T-helper 1 cell treated with Interleukin-12 subunit alpha and Interleukin-12 subunit beta and Interleukin-4 antibody, amounts not matched to agents 30 μg/mL and 1 μg/mL, for 36 hours (primary cell): ENCODE measurements around the gene RXFP4.
"Not testable (repeated sequence)": the region's sequence is repeated elsewhere in the genome, so short reads cannot be mapped to it uniquely, and the experiment has no call there.

Experiments
- H3K27ac Mint-ChIP-seq: one replicate; pipeline ENCODE4 v1.8.0; 2021; ENCODE audit warnings: mild to moderate bottlenecking, mixed read lengths
- H3K27me3 Mint-ChIP-seq: one replicate; pipeline ENCODE4 v1.8.0; 2021; ENCODE audit warnings: low read depth, mixed read lengths
- H3K36me3 Mint-ChIP-seq: one replicate; pipeline ENCODE4 v1.8.0; 2021; ENCODE audit warnings: low read depth, mixed read lengths
- H3K4me1 Mint-ChIP-seq: one replicate; pipeline ENCODE4 v1.8.0; 2021; ENCODE audit warnings: low read depth, mixed read lengths
- H3K4me3 Mint-ChIP-seq: one replicate; pipeline ENCODE4 v1.8.0; 2021; ENCODE audit warnings: mild to moderate bottlenecking, moderate library complexity, mixed read lengths
- H3K9me3 Mint-ChIP-seq: one replicate; pipeline ENCODE4 v1.8.0; 2021; ENCODE audit warnings: mixed read lengths

Gene RXFP4, protein sequence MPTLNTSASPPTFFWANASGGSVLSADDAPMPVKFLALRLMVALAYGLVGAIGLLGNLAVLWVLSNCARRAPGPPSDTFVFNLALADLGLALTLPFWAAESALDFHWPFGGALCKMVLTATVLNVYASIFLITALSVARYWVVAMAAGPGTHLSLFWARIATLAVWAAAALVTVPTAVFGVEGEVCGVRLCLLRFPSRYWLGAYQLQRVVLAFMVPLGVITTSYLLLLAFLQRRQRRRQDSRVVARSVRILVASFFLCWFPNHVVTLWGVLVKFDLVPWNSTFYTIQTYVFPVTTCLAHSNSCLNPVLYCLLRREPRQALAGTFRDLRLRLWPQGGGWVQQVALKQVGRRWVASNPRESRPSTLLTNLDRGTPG

DNA sequence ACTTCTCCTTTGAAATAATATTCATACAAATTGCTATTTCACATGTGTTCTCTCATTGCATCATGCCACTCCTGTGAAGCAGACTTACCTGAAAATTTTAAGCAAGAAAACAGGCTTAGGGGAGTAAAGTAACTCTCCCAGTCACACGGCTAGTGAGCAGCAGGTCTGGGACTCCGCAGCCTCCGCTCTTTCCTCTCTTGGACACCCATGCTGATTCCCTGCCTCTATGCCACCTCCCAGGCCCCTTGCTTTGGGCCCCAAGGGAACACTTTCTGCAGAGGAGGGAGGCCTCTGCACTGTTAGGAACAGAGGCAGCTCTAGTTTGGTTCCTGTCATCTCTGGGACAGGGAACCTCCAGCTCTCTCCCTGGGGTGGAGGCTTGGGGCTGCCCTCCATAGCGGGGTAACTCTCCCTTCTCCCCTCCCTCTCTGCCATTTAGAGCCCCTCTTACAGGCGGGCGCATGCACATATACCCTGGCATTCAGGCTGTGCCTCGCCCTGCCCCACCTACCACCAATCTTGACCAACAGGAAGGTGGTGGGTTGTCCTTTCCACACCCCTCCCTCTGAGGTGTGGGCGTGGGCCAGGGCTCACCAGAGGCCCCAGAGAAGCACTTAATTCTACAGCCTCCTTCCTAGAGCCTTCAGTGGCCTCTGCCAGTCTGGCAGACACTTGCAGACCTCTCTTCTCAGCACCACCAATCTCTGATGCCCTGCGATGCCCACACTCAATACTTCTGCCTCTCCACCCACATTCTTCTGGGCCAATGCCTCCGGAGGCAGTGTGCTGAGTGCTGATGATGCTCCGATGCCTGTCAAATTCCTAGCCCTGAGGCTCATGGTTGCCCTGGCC, at the start of gene RXFP4:
Gene RXFP4, plus strand, starts transcription at position 646 of the 852 bp plus-strand sequence. Its CDS starts 72 bp downstream, at position 718.
- H3K9me3 Mint-ChIP-seq: no peaks in the 10 kb centered on the region
- H3K4me3 Mint-ChIP-seq: peak within 1 kb of the TSS; percentile 56
- no peaks in the 10 kb centered on the region for H3K27me3 Mint-ChIP-seq
- peaks cover 12% of the 10 kb centered on the region for H3K36me3 Mint-ChIP-seq
- H3K4me1 Mint-ChIP-seq: peaks cover 48% of the 10 kb centered on the region
- H3K27ac Mint-ChIP-seq: peak within 1 kb of the TSS; percentile 94

DNA sequence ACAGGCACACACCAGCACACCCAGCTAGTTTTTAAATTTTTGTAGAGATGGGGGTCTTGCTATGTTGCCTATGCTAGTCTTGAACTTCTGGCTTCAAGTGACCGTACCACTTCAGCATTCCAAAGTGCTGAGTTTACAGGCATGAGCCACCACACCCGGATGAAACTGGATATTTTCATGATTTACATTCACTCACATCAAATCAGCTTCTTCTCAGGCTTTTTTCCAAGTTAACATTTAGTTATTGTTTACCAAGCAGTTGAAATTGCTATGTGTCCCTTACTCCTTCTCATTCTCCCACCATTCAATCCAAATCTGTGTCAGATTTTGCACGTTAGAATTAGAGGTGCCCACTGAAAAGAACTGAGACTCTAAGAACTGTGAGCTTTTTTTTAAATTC, 48.6 kb upstream of the RXFP4 start:
- Mint-ChIP-seq H3K4me1 (peaks cover 12% of the 10 kb centered on the region), H3K36me3 (peaks cover 8% of the 10 kb centered on the region), H3K27ac (peak overlapping the region; percentile 73), H3K9me3 (no peaks in the 10 kb centered on the region), H3K4me3 (no peak overlapping the region), H3K27me3 (no peaks in the 10 kb centered on the region)

DNA sequence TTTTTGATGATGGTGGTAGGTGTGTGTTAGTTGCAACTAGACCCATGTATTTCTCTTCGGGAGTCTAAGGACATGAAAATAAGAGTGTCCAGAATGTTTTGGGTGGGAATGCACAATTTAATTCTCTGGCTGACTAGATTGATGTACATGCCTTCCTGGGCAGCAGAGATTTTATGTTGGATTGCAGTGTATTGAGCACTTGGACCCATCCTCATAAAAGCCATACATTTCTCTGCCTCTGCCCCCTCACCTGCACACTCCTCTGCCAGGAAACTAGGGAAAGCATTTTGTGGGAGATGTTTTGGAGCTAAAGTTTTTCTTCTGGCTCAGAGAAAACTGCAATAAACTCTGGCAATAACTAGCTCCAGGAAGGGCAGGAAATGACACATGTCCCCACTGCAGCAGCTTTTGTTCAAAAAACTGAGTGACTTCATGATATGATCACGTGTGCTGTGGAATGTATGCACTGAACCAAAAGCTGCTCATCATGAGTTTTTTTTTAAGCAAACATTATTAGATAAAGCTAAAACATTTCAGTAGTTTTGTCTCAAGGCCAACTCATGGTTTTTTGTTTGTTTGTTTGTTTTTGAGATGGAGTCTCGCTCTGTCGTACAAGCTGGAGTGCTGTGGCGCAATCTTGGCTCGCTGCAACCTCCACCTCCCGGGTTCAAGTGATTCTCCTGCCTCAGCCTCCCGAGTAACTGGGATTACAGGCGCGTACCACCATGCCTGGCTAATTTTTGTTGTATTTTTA, 47.9 kb upstream of the RXFP4 start:
- no peaks in the 10 kb centered on the region for H3K27me3 Mint-ChIP-seq
- no peak overlapping the region for H3K4me3 Mint-ChIP-seq
- peak overlapping the region; percentile 73 for H3K27ac Mint-ChIP-seq

DNA sequence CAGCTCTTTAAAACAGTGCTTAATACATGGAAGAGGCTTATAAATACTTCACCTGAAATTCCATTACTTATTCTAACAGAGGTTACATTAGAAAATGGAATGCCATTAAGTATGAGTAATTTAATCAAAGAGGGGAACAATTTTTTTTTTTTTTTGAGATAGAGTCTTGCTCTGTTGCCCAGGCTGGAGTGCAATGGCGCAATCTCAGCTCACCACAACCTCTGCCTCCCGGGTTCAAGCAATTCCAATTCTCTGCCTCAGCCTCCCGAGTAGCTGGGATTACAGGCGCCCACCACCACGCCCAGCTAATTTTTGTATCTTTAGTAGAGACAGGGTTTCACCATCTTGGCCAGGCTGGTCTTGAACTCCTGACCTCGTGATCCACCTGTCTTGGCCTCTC, 45.8 kb upstream of the RXFP4 start:
- H3K4me3 Mint-ChIP-seq, H3K9me3 Mint-ChIP-seq, H3K27ac Mint-ChIP-seq, H3K27me3 Mint-ChIP-seq: not testable (repeated sequence)
- H3K36me3 Mint-ChIP-seq: peaks cover 27% of the 10 kb centered on the region
- peaks cover 17% of the 10 kb centered on the region for H3K4me1 Mint-ChIP-seq

More for the DNA sequence above, 47.9 kb upstream of the RXFP4 start:
- H3K9me3 Mint-ChIP-seq: no peaks in the 10 kb centered on the region
- H3K4me1 Mint-ChIP-seq: peaks cover 14% of the 10 kb centered on the region
- H3K36me3 Mint-ChIP-seq: peaks cover 10% of the 10 kb centered on the region

DNA sequence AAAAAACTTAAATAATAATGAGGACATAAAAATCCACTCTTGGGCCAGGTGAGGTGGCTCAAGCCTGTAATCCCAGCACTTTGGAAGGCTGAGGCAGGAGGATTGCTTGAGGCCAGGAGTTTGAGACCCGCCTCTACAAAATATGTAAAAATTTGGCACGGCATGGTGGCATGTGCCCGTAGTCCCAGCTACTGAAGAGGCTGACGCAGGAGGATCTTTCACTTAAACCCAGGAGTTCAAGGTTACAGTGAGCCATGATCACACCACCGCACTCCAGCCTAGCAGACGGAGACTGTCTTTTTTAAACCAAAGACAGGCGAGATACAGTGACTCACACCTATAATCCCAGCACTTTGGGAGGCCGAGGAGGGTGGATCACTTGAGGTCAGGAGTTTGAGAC, 45.0 kb upstream of the RXFP4 start:
- not testable (repeated sequence) for H3K4me3 Mint-ChIP-seq, H3K27me3 Mint-ChIP-seq, H3K27ac Mint-ChIP-seq, H3K9me3 Mint-ChIP-seq
- H3K36me3 Mint-ChIP-seq: peaks cover 28% of the 10 kb centered on the region
- H3K4me1 Mint-ChIP-seq: peaks cover 17% of the 10 kb centered on the region

DNA sequence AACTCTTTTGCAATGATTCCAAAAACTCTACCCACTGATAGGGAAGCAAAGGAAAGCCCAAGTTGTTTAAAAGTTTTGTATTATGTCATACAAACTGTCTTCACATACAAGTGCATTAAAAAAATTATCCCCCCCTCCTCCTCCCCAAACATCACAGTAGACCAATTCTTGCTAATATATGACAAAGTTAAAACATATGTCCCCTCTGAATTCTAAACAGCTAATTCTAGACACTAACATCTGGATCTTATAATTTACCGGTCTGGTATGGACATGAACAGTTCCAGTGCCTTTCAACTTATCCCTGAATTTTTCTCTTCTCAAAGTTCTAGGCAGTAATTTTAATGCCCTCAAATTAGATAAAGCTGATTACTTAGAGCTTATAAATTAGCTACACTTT, 43.7 kb upstream of the RXFP4 start:
- Mint-ChIP-seq H3K9me3 (no peaks in the 10 kb centered on the region), H3K4me3 (no peak overlapping the region), H3K27ac (peak overlapping the region; percentile 14), H3K36me3 (peaks cover 30% of the 10 kb centered on the region), H3K4me1 (peaks cover 15% of the 10 kb centered on the region), H3K27me3 (no peaks in the 10 kb centered on the region)

DNA sequence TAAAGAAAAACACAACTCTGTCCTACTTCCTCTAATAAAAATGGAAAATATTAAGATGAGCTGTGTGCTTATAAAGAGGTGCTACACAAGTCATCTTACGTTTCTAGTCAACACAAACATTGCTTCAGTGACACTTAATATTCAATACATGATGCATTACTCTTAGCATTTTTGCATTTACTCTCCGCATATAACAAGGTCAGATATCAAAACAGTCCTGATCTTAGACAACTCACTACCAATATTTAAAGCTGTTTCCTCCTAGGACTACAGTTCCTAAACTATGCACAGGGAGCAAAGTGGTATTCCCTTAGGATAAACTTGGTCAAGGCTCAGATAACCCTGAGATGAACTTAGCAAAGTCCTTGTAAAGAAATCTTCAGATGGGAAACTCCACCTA, 42.5 kb upstream of the RXFP4 start:
- Mint-ChIP-seq H3K27me3 (no peaks in the 10 kb centered on the region), H3K4me1 (peaks cover 5% of the 10 kb centered on the region), H3K4me3 (no peak overlapping the region), H3K27ac (no peak overlapping the region), H3K36me3 (peaks cover 33% of the 10 kb centered on the region), H3K9me3 (no peaks in the 10 kb centered on the region)

DNA sequence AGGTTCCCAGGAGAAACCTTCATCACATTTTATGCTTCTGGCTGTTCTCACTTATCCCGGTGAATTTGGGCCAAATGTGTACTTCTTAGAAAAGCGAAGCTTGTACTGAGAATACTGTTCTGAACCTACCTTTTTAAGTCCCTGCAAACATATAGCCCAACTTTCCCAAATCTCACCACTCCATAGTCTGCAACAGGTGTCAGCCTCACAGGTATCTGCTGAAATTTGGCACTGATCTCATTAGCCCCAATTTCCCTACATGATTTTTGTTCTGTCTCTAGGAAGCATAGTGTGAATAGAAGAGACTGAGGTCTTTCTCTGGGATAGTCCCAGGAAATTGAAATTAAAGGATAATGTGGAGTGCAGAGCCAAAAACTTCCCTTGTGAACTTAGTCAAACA, 41.8 kb upstream of the RXFP4 start:
- no peaks in the 10 kb centered on the region for H3K9me3 Mint-ChIP-seq
- H3K27ac Mint-ChIP-seq: no peak overlapping the region
- H3K27me3 Mint-ChIP-seq: no peaks in the 10 kb centered on the region
- peaks cover 7% of the 10 kb centered on the region for H3K4me1 Mint-ChIP-seq
- peaks cover 41% of the 10 kb centered on the region for H3K36me3 Mint-ChIP-seq
- no peak overlapping the region for H3K4me3 Mint-ChIP-seq

DNA sequence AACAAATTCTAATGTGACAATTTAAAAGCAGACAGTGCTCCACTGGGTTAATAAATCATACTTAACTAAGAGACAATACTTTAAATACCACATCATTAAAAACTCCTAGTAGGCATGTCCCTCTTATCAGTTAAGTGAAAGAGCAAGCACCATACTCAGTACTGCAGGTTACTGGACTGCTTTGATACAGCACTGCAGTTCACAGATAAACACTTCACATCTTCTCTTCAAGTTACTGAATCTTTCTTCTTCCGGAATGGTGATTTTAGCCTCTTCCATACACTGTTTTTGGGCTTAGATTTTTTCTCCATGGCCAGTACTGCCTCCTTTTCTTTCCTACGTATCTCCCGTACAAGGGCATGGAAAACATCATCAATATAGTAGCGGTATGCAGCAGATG, 41.3 kb upstream of the RXFP4 start:
- H3K36me3 Mint-ChIP-seq: peaks cover 43% of the 10 kb centered on the region
- H3K27ac Mint-ChIP-seq: no peak overlapping the region

DNA sequence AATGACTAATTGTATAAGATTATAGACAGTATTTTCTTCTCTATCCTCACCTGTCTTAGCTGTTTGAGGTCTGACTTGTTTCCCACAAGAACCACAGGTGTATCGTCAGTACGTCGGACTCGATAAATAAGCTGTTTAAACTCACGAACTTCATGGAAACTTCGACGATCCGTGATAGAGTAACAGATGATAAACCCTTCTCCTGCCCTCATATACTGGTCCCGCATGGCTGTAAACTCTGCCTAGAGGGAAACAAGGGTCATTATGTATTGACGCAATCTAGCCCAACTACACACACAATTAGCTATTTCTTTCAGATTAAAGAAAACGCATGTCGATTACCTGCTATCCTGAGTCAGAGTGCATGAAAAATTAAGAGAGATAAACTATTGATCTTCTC, 37.2 kb upstream of the RXFP4 start:
- H3K27ac Mint-ChIP-seq: no peak overlapping the region
- no peak overlapping the region for H3K4me3 Mint-ChIP-seq
- H3K4me1 Mint-ChIP-seq: peaks cover 4% of the 10 kb centered on the region
- H3K9me3 Mint-ChIP-seq: no peaks in the 10 kb centered on the region
- H3K27me3 Mint-ChIP-seq: no peaks in the 10 kb centered on the region
- H3K36me3 Mint-ChIP-seq: peaks cover 31% of the 10 kb centered on the region

More for the DNA sequence above, 41.3 kb upstream of the RXFP4 start:
- Mint-ChIP-seq H3K4me1 (peaks cover 7% of the 10 kb centered on the region), H3K27me3 (no peaks in the 10 kb centered on the region), H3K4me3 (no peak overlapping the region), H3K9me3 (no peaks in the 10 kb centered on the region)

DNA sequence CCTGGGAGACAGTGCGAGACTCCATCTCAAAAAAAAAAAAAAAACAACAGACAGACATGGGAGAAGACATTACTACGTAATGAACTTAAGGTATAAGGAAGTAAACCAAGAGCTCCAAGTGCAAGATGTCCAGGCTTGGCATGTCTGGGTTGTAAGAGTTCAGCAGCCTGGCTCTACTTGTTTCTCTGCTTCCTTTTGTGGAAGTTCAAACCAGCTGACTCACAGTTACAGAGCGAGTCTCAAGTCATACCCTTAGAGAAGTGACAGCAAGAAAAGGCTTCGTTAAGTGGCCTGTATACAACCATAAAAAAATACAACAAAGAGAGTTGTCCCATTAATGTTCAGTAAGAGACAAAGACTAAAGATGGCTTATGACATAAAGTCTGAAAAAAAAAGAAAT, 31.5 kb upstream of the RXFP4 start:
- Mint-ChIP-seq H3K27me3 (no peaks in the 10 kb centered on the region), H3K36me3 (peaks cover 25% of the 10 kb centered on the region), H3K9me3 (no peaks in the 10 kb centered on the region), H3K4me1 (peaks cover 25% of the 10 kb centered on the region), H3K27ac (peak overlapping the region; percentile 43), H3K4me3 (peak overlapping the region; percentile 99)

DNA sequence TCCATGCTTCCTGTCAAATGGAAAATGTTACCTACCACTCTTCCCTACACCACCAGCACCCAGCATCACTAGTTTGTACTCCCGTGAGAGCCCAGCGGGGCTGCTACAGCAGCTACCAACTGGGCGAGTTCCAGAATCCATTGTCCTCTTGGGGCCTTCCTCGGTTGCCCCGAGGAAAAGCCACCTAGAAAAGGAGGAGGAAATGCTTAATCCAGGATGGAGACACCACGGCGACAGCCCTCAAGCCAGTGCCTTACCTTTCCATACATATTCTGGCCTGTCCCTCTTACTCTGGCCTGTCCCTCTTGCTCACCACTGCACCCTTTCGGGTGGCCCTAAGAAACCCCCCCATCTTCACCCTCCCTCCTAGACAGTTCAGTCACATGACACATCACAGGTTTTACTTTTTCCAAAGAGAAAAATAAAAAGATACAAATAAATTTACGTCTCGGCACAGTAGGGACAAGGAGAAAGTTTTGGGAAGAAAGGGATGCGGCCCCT, 30.8 kb upstream of the RXFP4 start:
- peaks cover 25% of the 10 kb centered on the region for H3K36me3 Mint-ChIP-seq

DNA sequence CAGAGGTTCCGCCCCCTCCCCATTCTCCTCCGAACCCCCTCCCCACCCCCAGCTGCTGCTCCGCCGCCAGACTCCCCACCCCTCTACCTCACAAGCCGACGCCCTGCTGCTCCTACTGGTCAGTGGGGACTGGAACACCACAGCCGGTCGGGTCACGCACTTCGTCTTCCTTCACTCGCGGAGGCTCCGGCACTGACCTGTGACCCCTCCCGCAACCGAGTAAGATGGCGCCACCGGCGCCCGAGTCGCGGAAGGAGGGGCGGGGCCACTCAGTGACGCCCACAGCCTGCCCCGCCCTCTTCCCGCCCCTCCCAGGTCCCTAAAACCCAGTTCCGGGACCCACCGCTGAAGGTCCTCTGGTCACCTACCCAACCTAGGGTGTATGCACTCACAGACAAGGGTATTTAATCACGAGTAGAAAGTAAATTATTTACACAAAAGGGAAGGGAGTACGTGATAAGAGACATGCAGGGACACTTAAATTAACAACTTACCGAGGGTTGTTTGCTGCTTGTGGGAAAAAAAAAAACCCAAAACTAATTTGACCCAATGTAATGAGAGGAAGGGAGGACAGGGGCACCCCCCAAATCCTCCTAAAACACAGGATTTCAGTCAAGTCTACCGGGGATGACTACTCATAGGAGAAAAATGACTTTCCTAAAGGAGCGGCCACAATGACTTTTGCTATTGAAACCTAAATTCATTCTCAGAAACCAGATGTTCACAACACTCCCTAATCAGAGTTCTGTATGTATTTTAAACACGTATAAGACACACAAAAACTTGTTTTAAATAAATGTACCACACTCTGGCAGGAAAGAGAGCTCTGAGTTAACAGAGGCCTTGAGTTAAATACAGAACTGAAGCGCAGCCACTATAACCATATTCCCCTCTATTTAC, 30.0 kb upstream of the RXFP4 start, which contains the start of gene RIT1:
Gene RIT1, minus strand, starts transcription at position 194 of the 900 bp plus-strand sequence. CDS start 588 bp downstream, outside the sequence.
- peak within 1 kb of the TSS; percentile 98 for H3K27ac Mint-ChIP-seq
- peaks cover 25% of the 10 kb centered on the region for H3K4me1 Mint-ChIP-seq
- H3K36me3 Mint-ChIP-seq: peaks cover 24% of the 10 kb centered on the region
- H3K9me3 Mint-ChIP-seq: no peaks in the 10 kb centered on the region
- no peaks in the 10 kb centered on the region for H3K27me3 Mint-ChIP-seq
- H3K4me3 Mint-ChIP-seq: peak within 1 kb of the TSS; percentile 99

More for the DNA sequence above, 30.8 kb upstream of the RXFP4 start:
- peak overlapping the region; percentile 99 for H3K4me3 Mint-ChIP-seq
- peaks cover 25% of the 10 kb centered on the region for H3K4me1 Mint-ChIP-seq
- peak overlapping the region; percentile 98 for H3K27ac Mint-ChIP-seq
- H3K9me3 Mint-ChIP-seq: no peaks in the 10 kb centered on the region
- no peaks in the 10 kb centered on the region for H3K27me3 Mint-ChIP-seq
